Measurements from ENCODE around the gene SCD5. TPM values are rescaled to one million over a fixed set of nuclear protein-coding genes. Genes with fewer than 3 reads are reported as not detected.

SCD5 gene
- polyA plus RNA-seq (2013, experiment 1 of 2): 43.1 TPM
- polyA plus RNA-seq (2013, experiment 2 of 2): 43.1 TPM

DNA sequence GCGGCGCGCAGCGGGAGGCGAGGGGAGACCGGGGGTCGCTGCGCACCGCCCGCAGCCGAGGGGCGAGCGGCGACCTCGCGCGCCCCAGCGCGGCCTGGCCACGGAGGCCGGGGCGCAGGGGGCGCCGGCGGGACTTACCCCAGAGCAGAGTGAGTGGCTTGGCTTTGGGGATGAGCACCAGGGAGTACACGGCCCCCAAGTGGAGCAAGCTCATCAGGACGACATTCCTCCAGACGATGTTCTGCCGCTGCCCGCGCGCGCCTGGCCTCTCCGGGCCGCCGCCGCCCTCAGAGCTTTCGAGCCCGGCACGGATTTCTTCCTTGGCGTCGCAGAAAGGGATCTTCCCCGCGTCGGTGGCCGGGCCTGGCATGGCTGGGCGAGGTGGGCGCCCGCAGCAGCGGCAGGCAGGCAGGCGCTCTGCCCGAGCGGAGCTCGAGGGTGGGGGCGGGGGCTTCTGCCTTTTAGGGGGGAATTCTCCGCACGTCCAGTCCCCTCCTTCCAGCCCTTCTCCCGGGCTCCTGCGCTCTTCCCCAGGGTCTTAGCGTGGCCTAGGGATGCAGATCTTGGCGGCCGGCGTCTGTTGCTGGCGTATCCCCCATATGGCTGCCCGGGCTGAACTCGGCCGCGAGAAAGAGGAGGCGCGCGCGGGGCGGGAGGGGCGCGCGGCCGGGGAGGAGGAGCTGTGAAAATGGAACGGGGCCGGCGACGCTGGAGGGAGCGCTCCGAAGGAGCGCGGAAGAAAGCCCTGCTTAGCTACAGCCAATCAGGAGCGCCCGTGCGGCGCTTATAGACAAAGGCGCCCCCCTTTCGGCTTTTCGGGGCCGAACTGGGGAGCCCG, at the start of gene SCD5:
Gene SCD5, minus strand, starts transcription at position 629 of the 838 bp plus-strand sequence. Its CDS starts 259 bp downstream, at position 370.
- Histone ChIP-seq H3K4me2 (ENCODE audit: insufficient read depth, low read length, poor library complexity, severe bottlenecking) (peak within 1 kb of the TSS; percentile 95), H4K8ac (ENCODE audit: low read depth, low read length) (no peak within 1 kb of the TSS), H3K14ac (ENCODE audit: low read length) (peak within 1 kb of the TSS; percentile 66), H4K91ac (ENCODE audit: low read depth, low read length, poor library complexity) (no peak within 1 kb of the TSS), H2BK5ac (ENCODE audit: low read length) (peak within 1 kb of the TSS; percentile 63), H3K36me3 (replicated peaks in 1 of 2; ENCODE audit: control insufficient read depth in 2 of 2, insufficient read depth in 2 of 2, low read length in 2 of 2) (peaks cover 4 to 13% of the 10 kb centered on the region in 2 donors), H2BK15ac (ENCODE audit: low read length) (peak within 1 kb of the TSS; percentile 45), H2BK120ac (ENCODE audit: low read depth, low read length) (no peak within 1 kb of the TSS), H3K4ac (ENCODE audit: low read length) (no peak within 1 kb of the TSS), H2AK5ac (ENCODE audit: low read depth, low read length) (peak within 1 kb of the TSS; percentile 16), H3K9ac (ENCODE audit: low read depth, low read length, poor library complexity) (peak within 1 kb of the TSS; percentile 90), H3K27me3 (ENCODE audit: control insufficient read depth in 3 of 3, insufficient read depth in 3 of 3, low read depth in 1 of 3, low read length in 3 of 3) (peaks cover 0 to 9% (median 5%) of the 10 kb centered on the region in 3 experiments), H2AFZ (ENCODE audit: low read length) (peak within 1 kb of the TSS; percentile 90), H3K23ac (ENCODE audit: low read depth, low read length, poor library complexity) (peak within 1 kb of the TSS; percentile 49), H3K79me1 (ENCODE audit: low read depth, low read length) (peaks cover 5% of the 10 kb centered on the region), H2BK12ac (ENCODE audit: low read length) (peak within 1 kb of the TSS; percentile 87), H3K18ac (ENCODE audit: low read length) (peak within 1 kb of the TSS; percentile 95), H3K9me3 (replicated peaks in 1 of 2; ENCODE audit: control insufficient read depth in 2 of 2, insufficient read depth in 1 of 2, low read depth in 1 of 2, low read length in 2 of 2) (peaks cover 2% of the 10 kb centered on the region in 2 donors), H3K27ac (replicated peaks; ENCODE audit: low read length) (peak within 1 kb of the TSS; percentile 15), H3K4me1 (ENCODE audit: control insufficient read depth in 2 of 2, insufficient read depth in 1 of 2, low read depth in 1 of 2, low read length in 2 of 2) (peaks cover 11 to 21% of the 10 kb centered on the region in 2 donors), H3K4me3 (ENCODE audit: low read length in 2 of 2) (peak within 1 kb of the TSS; percentile 59 to 93)
- DNase-seq (ENCODE audit: low spot score): peak; percentile 85
- no CpG with 5 or more reads among the region's 94 CpGs for WGBS, 2 donors (ENCODE audit: extremely low coverage in 2 of 2, insufficient read length in 2 of 2, insufficient replicate concordance in 1 of 2)

DNA sequence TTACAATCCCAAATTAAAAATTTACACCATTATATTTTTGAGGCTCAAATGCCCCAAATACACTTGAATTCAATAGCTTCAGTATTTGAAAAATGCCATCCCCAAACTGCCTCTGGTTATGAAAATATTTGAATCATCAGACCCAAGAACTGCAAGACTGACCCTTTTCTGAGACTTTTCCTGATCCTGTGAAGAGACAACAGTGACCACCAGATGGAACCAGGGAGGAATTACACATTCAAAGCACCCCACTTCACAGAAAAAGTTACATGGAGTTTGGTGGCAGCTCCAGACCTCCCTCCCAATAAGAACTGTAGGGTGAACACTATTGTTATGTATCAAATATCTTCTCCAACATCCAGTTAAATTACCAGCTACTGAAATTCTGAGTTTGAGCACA, 44.0 kb upstream of the SCD5 start:
- Histone ChIP-seq H2BK120ac (ENCODE audit: low read depth, low read length) (no peak overlapping the region), H3K9me3 (replicated peaks in 1 of 2; ENCODE audit: control insufficient read depth in 2 of 2, insufficient read depth in 1 of 2, low read depth in 1 of 2, low read length in 2 of 2) (no peaks in the 10 kb centered on the region), H4K8ac (ENCODE audit: low read depth, low read length) (no peak overlapping the region), H3K4ac (ENCODE audit: low read length) (no peak overlapping the region), H3K36me3 (replicated peaks in 1 of 2; ENCODE audit: control insufficient read depth in 2 of 2, insufficient read depth in 2 of 2, low read length in 2 of 2) (peaks cover 24 to 92% of the 10 kb centered on the region in 2 donors), H3K14ac (ENCODE audit: low read length) (no peak overlapping the region), H2BK15ac (ENCODE audit: low read length) (no peak overlapping the region), H3K23ac (ENCODE audit: low read depth, low read length, poor library complexity) (no peak overlapping the region), H3K9ac (ENCODE audit: low read depth, low read length, poor library complexity) (no peak overlapping the region), H2AK5ac (ENCODE audit: low read depth, low read length) (no peak overlapping the region), H3K4me1 (ENCODE audit: control insufficient read depth in 2 of 2, insufficient read depth in 1 of 2, low read depth in 1 of 2, low read length in 2 of 2) (no peaks in the 10 kb centered on the region), H2BK5ac (ENCODE audit: low read length) (no peak overlapping the region), H3K4me2 (ENCODE audit: insufficient read depth, low read length, poor library complexity, severe bottlenecking) (no peak overlapping the region), H3K4me3 (ENCODE audit: low read length in 2 of 2) (no peak overlapping the region), H3K18ac (ENCODE audit: low read length) (no peak overlapping the region), H4K91ac (ENCODE audit: low read depth, low read length, poor library complexity) (no peak overlapping the region), H3K27ac (replicated peaks; ENCODE audit: low read length) (no peak overlapping the region), H3K79me1 (ENCODE audit: low read depth, low read length) (no peaks in the 10 kb centered on the region), H2BK12ac (ENCODE audit: low read length) (no peak overlapping the region), H2AFZ (ENCODE audit: low read length) (no peak overlapping the region), H3K27me3 (ENCODE audit: control insufficient read depth in 3 of 3, insufficient read depth in 3 of 3, low read depth in 1 of 3, low read length in 3 of 3) (no peaks in the 10 kb centered on the region)
- no peak for DNase-seq (ENCODE audit: low spot score)

DNA sequence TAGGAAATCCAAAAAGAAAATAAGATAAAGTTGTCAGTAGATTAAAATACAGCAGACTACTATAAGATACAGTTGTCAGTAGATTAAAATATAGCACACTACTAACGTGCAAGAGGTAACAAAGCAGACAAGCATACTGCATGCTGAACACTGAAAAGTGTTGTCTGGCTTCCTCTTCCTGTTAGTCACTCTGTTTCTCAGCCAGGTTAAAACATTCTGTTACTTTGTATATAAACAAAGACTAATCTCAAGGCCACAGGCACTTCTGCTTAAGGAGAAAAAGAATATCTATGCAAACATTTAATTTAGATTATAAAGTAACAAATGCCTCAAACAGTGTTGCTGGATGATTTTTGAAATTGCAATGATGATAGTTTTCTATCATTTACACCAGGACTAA, 41.0 kb upstream of the SCD5 start:
- Histone ChIP-seq H3K36me3 (replicated peaks in 1 of 2; ENCODE audit: control insufficient read depth in 2 of 2, insufficient read depth in 2 of 2, low read length in 2 of 2) (peaks cover 19 to 89% of the 10 kb centered on the region in 2 donors), H3K14ac (ENCODE audit: low read length) (no peak overlapping the region), H3K23ac (ENCODE audit: low read depth, low read length, poor library complexity) (no peak overlapping the region)

DNA sequence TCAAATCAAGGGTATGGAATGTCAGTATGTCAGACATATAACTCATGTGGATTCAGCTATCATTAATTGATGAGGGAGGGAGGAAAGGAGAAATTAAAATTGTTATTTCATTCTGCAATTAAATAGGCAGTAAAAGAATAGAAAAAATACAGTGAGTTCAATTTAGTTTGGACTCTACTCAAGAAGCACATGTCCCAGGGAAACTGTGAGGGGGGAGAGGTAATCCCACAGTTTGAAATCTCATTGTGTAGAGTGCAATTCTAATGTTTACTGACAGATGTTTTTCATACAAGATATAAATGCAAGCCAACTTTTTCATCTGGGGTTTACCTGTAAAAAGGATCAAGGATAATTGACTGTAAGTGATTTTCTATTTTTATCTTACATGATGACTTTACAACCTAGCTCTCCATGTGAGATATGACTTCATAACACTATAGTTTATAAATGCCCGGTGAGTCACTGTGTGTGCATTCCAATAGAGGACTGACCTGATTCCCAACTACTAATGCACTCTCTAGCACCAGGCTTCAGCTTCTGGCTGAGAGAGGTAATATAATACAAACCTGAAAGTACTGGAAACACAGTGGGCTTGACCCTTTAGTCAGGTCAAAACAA, 35.2 kb upstream of the SCD5 start:
- H3K4ac ChIP-seq (ENCODE audit: low read length): no peak overlapping the region
- H3K4me3 ChIP-seq (ENCODE audit: low read length in 2 of 2): no peak overlapping the region
- H3K23ac ChIP-seq (ENCODE audit: low read depth, low read length, poor library complexity): no peak overlapping the region
- no peak overlapping the region for H3K4me2 ChIP-seq (ENCODE audit: insufficient read depth, low read length, poor library complexity, severe bottlenecking)
- no peak overlapping the region for H4K8ac ChIP-seq (ENCODE audit: low read depth, low read length)
- H3K36me3 ChIP-seq (replicated peaks in 1 of 2; ENCODE audit: control insufficient read depth in 2 of 2, insufficient read depth in 2 of 2, low read length in 2 of 2): peaks cover 11 to 79% of the 10 kb centered on the region in 2 donors
- no peaks in the 10 kb centered on the region for H3K4me1 ChIP-seq (ENCODE audit: control insufficient read depth in 2 of 2, insufficient read depth in 1 of 2, low read depth in 1 of 2, low read length in 2 of 2)
- no CpG with 5 or more reads among the region's 1 CpG for WGBS, 2 donors (ENCODE audit: extremely low coverage in 2 of 2, insufficient read length in 2 of 2, insufficient replicate concordance in 1 of 2)
- no peak for DNase-seq (ENCODE audit: low spot score)
- no peaks in the 10 kb centered on the region for H3K79me1 ChIP-seq (ENCODE audit: low read depth, low read length)
- H3K9ac ChIP-seq (ENCODE audit: low read depth, low read length, poor library complexity): no peak overlapping the region
- no peak overlapping the region for H3K14ac ChIP-seq (ENCODE audit: low read length)
- no peak overlapping the region for H2BK12ac ChIP-seq (ENCODE audit: low read length)
- H2AK5ac ChIP-seq (ENCODE audit: low read depth, low read length): no peak overlapping the region
- peaks cover 0 to 3% of the 10 kb centered on the region in 2 donors for H3K9me3 ChIP-seq (replicated peaks in 1 of 2; ENCODE audit: control insufficient read depth in 2 of 2, insufficient read depth in 1 of 2, low read depth in 1 of 2, low read length in 2 of 2)
- no peak overlapping the region for H4K91ac ChIP-seq (ENCODE audit: low read depth, low read length, poor library complexity)
- no peak overlapping the region for H2BK15ac ChIP-seq (ENCODE audit: low read length)
- no peaks in the 10 kb centered on the region for H3K27me3 ChIP-seq (ENCODE audit: control insufficient read depth in 3 of 3, insufficient read depth in 3 of 3, low read depth in 1 of 3, low read length in 3 of 3)
- H2BK120ac ChIP-seq (ENCODE audit: low read depth, low read length): no peak overlapping the region
- H2BK5ac ChIP-seq (ENCODE audit: low read length): no peak overlapping the region
- H3K27ac ChIP-seq (replicated peaks; ENCODE audit: low read length): no peak overlapping the region
- H2AFZ ChIP-seq (ENCODE audit: low read length): no peak overlapping the region
- no peak overlapping the region for H3K18ac ChIP-seq (ENCODE audit: low read length)

More for the DNA sequence above, 41.0 kb upstream of the SCD5 start:
- H4K91ac ChIP-seq (ENCODE audit: low read depth, low read length, poor library complexity): no peak overlapping the region
- no peak overlapping the region for H3K9ac ChIP-seq (ENCODE audit: low read depth, low read length, poor library complexity)
- H3K4me3 ChIP-seq (ENCODE audit: low read length in 2 of 2): no peak overlapping the region
- no peak overlapping the region for H3K4ac ChIP-seq (ENCODE audit: low read length)
- H4K8ac ChIP-seq (ENCODE audit: low read depth, low read length): no peak overlapping the region
- no peak overlapping the region for H2BK5ac ChIP-seq (ENCODE audit: low read length)
- no peak overlapping the region for H2BK120ac ChIP-seq (ENCODE audit: low read depth, low read length)
- no CpG with 5 or more reads among the region's 1 CpG for WGBS, 2 donors (ENCODE audit: extremely low coverage in 2 of 2, insufficient read length in 2 of 2, insufficient replicate concordance in 1 of 2)
- no peak for DNase-seq (ENCODE audit: low spot score)
- no peak overlapping the region for H3K4me2 ChIP-seq (ENCODE audit: insufficient read depth, low read length, poor library complexity, severe bottlenecking)
- no peaks in the 10 kb centered on the region for H3K27me3 ChIP-seq (ENCODE audit: control insufficient read depth in 3 of 3, insufficient read depth in 3 of 3, low read depth in 1 of 3, low read length in 3 of 3)
- no peak overlapping the region for H2AK5ac ChIP-seq (ENCODE audit: low read depth, low read length)
- no peak overlapping the region for H2AFZ ChIP-seq (ENCODE audit: low read length)
- no peaks in the 10 kb centered on the region for H3K79me1 ChIP-seq (ENCODE audit: low read depth, low read length)
- no peaks in the 10 kb centered on the region for H3K9me3 ChIP-seq (replicated peaks in 1 of 2; ENCODE audit: control insufficient read depth in 2 of 2, insufficient read depth in 1 of 2, low read depth in 1 of 2, low read length in 2 of 2)
- H2BK12ac ChIP-seq (ENCODE audit: low read length): no peak overlapping the region
- no peak overlapping the region for H3K18ac ChIP-seq (ENCODE audit: low read length)
- H3K27ac ChIP-seq (replicated peaks; ENCODE audit: low read length): no peak overlapping the region
- no peak overlapping the region for H2BK15ac ChIP-seq (ENCODE audit: low read length)
- no peaks in the 10 kb centered on the region for H3K4me1 ChIP-seq (ENCODE audit: control insufficient read depth in 2 of 2, insufficient read depth in 1 of 2, low read depth in 1 of 2, low read length in 2 of 2)

Measured in neuronal stem cell (in vitro differentiated cells).